HCT116 (cell line): Measurements from ENCODE around the gene RHEX. TPM values are rescaled to one million over a fixed set of nuclear protein-coding genes. Genes with fewer than 3 reads are reported as not detected.

ENCODE experiments used
- ATAC-seq: fragments of 200-7000 bp; cut with Tn5 transposase; 2 replicates; pipeline ENCODE4 v1.9.1; 2020; ENCODE audit warnings: mild to moderate bottlenecking, moderate library complexity
- BruUV-seq: library from RNA; stranded (reverse); fragments of 400-500 nt; replicated peaks from 2 replicates; lab custom pipeline; 2021; lab: Mats Ljungman, UMichigan
- CTCF ChIA-PET: fragments of 300-600 bp; sonication (Branson Sonifier 250); formaldehyde crosslinking; loops from one replicate; lab custom pipeline; 2021; ENCODE audit warnings: antibody characterized with exemption; lab: Charles Lee
- POLR2A ChIA-PET: fragments of 300-600, 350-600 bp; sonication (Branson Sonifier 250); formaldehyde crosslinking; loops from one replicate; lab custom pipeline; 2021; ENCODE audit warnings: antibody characterized with exemption; lab: Charles Lee
- RAD21 ChIA-PET, 2 experiments: fragments of 300-600 bp; sonication (Branson Sonifier 250); formaldehyde crosslinking; loops; one replicate each; lab custom pipeline; 2023; ENCODE audit warnings: low total read pairs in 2 of 2; ENCODE audit not compliant: uncharacterized antibody in 2 of 2, unreplicated experiment in 2 of 2, low non-redundant PET in 1 of 2; lab: Charles Lee
- DNase-seq: peaks from one replicate; pipeline ENCODE4 v3.0.0-alpha.2; 2010; ENCODE audit warnings: low read depth, low spot score
- H2AFZ ChIP-seq: fragments of 200-600 bp; shearing (Covaris generic), sonication (generic); 2 replicates; pipeline ENCODE4 v1.6.1; 2017; ENCODE audit warnings: low read depth, mixed run types, mixed read lengths, antibody characterized with exemption, low read length; ENCODE audit not compliant: poor library complexity, severe bottlenecking
- H3K27ac ChIP-seq: 2 replicates; pipeline ENCODE4 v1.5.1; 2012; ENCODE audit warnings: low read depth, low read length
- H3K27me3 ChIP-seq: fragments of 200-600 bp; sonication (generic); 2 replicates; pipeline ENCODE4 v1.6.1; 2016; ENCODE audit warnings: mixed run types, low read length, mixed read lengths; ENCODE audit not compliant: insufficient read depth
- H3K36me3 ChIP-seq, 2 experiments: fragments of 200-500 bp in 1 of 2; fragments of 200-600 bp in 1 of 2; sonication (Bioruptor generic) in 1 of 2; sonication (generic) in 1 of 2; 2 replicates each; pipeline versions ENCODE4 v1.5.1 to v1.6.1; 2014 to 2016; ENCODE audit warnings: low read length in 2 of 2, inconsistent platforms in 1 of 2, mixed read lengths in 1 of 2, mixed run types in 1 of 2; ENCODE audit not compliant: insufficient read depth in 2 of 2, control insufficient read depth in 1 of 2
- H3K4me1 ChIP-seq, 2 experiments: fragments of 200-600 bp in 1 of 2; sonication (generic) in 1 of 2; 2 replicates each; pipeline versions ENCODE4 v1.5.1 to v1.6.1; 2012 to 2017; ENCODE audit warnings: low read length in 2 of 2, inconsistent platforms in 1 of 2, mild to moderate bottlenecking in 1 of 2, mixed read lengths in 1 of 2, mixed run types in 1 of 2, moderate library complexity in 1 of 2; ENCODE audit not compliant: insufficient read depth in 2 of 2, control insufficient read depth in 1 of 2
- H3K4me2 ChIP-seq: fragments of 200-600 bp; sonication (generic); 2 replicates; pipeline ENCODE4 v1.6.1; 2017; ENCODE audit warnings: mixed run types, low read length, mixed read lengths
- H3K4me3 ChIP-seq, 2 experiments: fragments of 200-600 bp in 1 of 2; sonication (generic) in 1 of 2; replicated peaks in 1 of 2; 2 replicates each; pipeline ENCODE4 v1.5.1; 2011 to 2016; ENCODE audit warnings: low read length in 2 of 2, control low read depth in 1 of 2, low read depth in 1 of 2, mild to moderate bottlenecking in 1 of 2, mixed read lengths in 1 of 2, mixed run types in 1 of 2
- H3K79me2 ChIP-seq: fragments of 200-600 bp; sonication (generic); 2 replicates; pipeline ENCODE4 v1.6.1; 2017; ENCODE audit warnings: mild to moderate bottlenecking, mixed run types, low read length, moderate library complexity, mixed read lengths; ENCODE audit not compliant: insufficient read depth
- H3K9ac ChIP-seq: fragments of 200-600 bp; sonication (generic); 2 replicates; pipeline ENCODE4 v1.6.1; 2016; ENCODE audit warnings: low read length, mixed read lengths
- H3K9me2 ChIP-seq: fragments of 200-600 bp; sonication (generic), shearing (Covaris generic); 2 replicates; pipeline ENCODE4 v1.6.1; 2017; ENCODE audit warnings: mixed run types, mild to moderate bottlenecking, moderate library complexity; ENCODE audit not compliant: insufficient read depth
- H3K9me3 ChIP-seq, 2 experiments: fragments of 200-500 bp in 1 of 2; fragments of 200-600 bp in 1 of 2; sonication (Bioruptor generic) in 1 of 2; sonication (generic) in 1 of 2; 2 replicates each; pipeline ENCODE4 v1.6.1; 2014 to 2017; ENCODE audit warnings: low read length in 2 of 2, mixed read lengths in 2 of 2, inconsistent platforms in 1 of 2, low read depth in 1 of 2, mild to moderate bottlenecking in 1 of 2, mixed run types in 1 of 2, moderate library complexity in 1 of 2; ENCODE audit not compliant: control insufficient read depth in 1 of 2, insufficient read depth in 1 of 2
- H4K20me1 ChIP-seq: fragments of 200-600 bp; sonication (generic), shearing (Covaris generic); 2 replicates; pipeline ENCODE4 v1.6.1; 2017; ENCODE audit warnings: mixed run types, mild to moderate bottlenecking, moderate library complexity; ENCODE audit not compliant: insufficient read depth
- ATF3 ChIP-seq: IDR thresholded peaks from 2 replicates; pipeline ENCODE4 v1.6.1; 2012
- CBX3 ChIP-seq: IDR thresholded peaks from 2 replicates; pipeline ENCODE4 v1.6.1; 2012; ENCODE audit warnings: low read depth
- CTCF ChIP-seq, 3 experiments: fragments of 200-600 bp in 1 of 3; sonication (generic) in 1 of 3; IDR thresholded peaks in 2 of 3; conservative IDR thresholded peaks in 1 of 3; 2 replicates each; pipeline ENCODE4 v1.5.1; 2012 to 2017; ENCODE audit warnings: low read depth in 2 of 3, low read length in 2 of 3, antibody characterized with exemption in 1 of 3, borderline replicate concordance in 1 of 3, control low read depth in 1 of 3, mild to moderate bottlenecking in 1 of 3, mixed read lengths in 1 of 3, mixed run types in 1 of 3, moderate library complexity in 1 of 3; ENCODE audit not compliant: insufficient read depth in 1 of 3
- ELF1 ChIP-seq: IDR thresholded peaks from 2 replicates; pipeline ENCODE4 v1.6.1; 2012; ENCODE audit warnings: low read depth, borderline replicate concordance
- MAX ChIP-seq: IDR thresholded peaks from 2 replicates; pipeline ENCODE4 v1.6.1; 2012
- POLR2AphosphoS5 ChIP-seq: IDR thresholded peaks from 2 replicates; pipeline ENCODE4 v1.6.1; 2011; ENCODE audit warnings: mild to moderate bottlenecking, low read depth, low read length, moderate library complexity
- SIN3A ChIP-seq: IDR thresholded peaks from 2 replicates; pipeline ENCODE4 v1.6.1; 2012; ENCODE audit warnings: low read depth
- SP1 ChIP-seq: IDR thresholded peaks from 2 replicates; pipeline ENCODE4 v1.6.1; 2012; ENCODE audit warnings: low read depth
- SRF ChIP-seq: IDR thresholded peaks from 2 replicates; pipeline ENCODE4 v1.6.1; 2012; ENCODE audit warnings: low read depth
- TCF7L2 ChIP-seq: IDR thresholded peaks from 2 replicates; pipeline ENCODE4 v1.7.0; 2011; ENCODE audit warnings: borderline replicate concordance, inconsistent platforms; ENCODE audit not compliant: insufficient read depth, insufficient read length; ENCODE audit errors: extremely low read depth
- ZBTB33 ChIP-seq: IDR thresholded peaks from 2 replicates; pipeline ENCODE4 v1.6.1; 2011; ENCODE audit warnings: mild to moderate bottlenecking, low read length, moderate library complexity; ENCODE audit not compliant: insufficient replicate concordance; ENCODE audit errors: extremely low read depth
- intact Hi-C: fragments of 100-400 bp; cut with micrococcal nuclease; formaldehyde crosslinking; loops from 2 replicates; pipeline ENCODE4 v1.10.0; 2022
- total RNA-seq: library from RNA; stranded (reverse); gene quantifications from one replicate; pipeline ENCODE4 v1.2.1, GENCODE V29; 2021; ENCODE audit not compliant: unreplicated experiment

The RHEX gene
- total RNA-seq, 1 experiment from 2014 or later, result not detected

- intact Hi-C loops, result no loop called here
- BruUV-seq, result no TSS peak
- Histone ChIP-seq H3K36me3 (no peaks in the 10 kb centered on the region), H3K27ac (no peak overlapping the region), H3K4me2 (no peak overlapping the region), H3K9me2 (no peaks in the 10 kb centered on the region), H3K9ac (no peak overlapping the region), H4K20me1 (no peaks in the 10 kb centered on the region), H3K4me3 (no peak overlapping the region), H3K79me2 (no peaks in the 10 kb centered on the region), H2AFZ (no peak overlapping the region), H3K9me3 (no peaks in the 10 kb centered on the region), H3K27me3 (no peaks in the 10 kb centered on the region), H3K4me1 (peaks cover 0 to 2% of the 10 kb centered on the region in 2 experiments; a peak in 1 of 4 replicates)
- ATAC-seq, result no peak
- DNase-seq, result no peak
- ChIA-PET RAD21 (no interaction called here), CTCF (no interaction called here), POLR2A (no interaction called here)
- no peak for TF ChIP-seq MAX
- TF ChIP-seq SIN3A, result no peak
- TF ChIP-seq TCF7L2, result no peak
- TF ChIP-seq ZBTB33, result no peak
- TF ChIP-seq ELF1, result no peak
- no peak for TF ChIP-seq POLR2AphosphoS5
- no peak for TF ChIP-seq SP1
- no peak for TF ChIP-seq CBX3
- TF ChIP-seq SRF, result no peak
- TF ChIP-seq ATF3, result no peak
- TF ChIP-seq CTCF (IDR thresholded peaks at IDR 0.05 in 2 of 3, conservative IDR thresholded peaks at IDR 0.05 in 1 of 3; ENCODE audit: borderline replicate concordance in 1 of 3, insufficient read depth in 1 of 3, low read depth in 2 of 3, low read length in 2 of 3), result no peak
These were observed 41.9 kb upstream of the RHEX start for GRCh38 chr1:206011057-206011456.
